Measurements from ENCODE around the gene KCNK1.

- TF ChIP-seq CTCF (IDR thresholded peaks at IDR 0.05) (no peak), POLR2A (IDR thresholded peaks at IDR 0.05) (no peak)
Observed at GRCh38 chr1:233598891-233599541, 14.9 kb upstream of the KCNK1 start.
